MCF 10A (cell line): ENCODE results near the gene UTS2B. TPM values are rescaled to one million over a fixed set of nuclear protein-coding genes. Genes with fewer than 3 reads are reported as not detected.

Experiments
- BruUV-seq: library from RNA; stranded (reverse); fragments of 400-500 nt; replicated peaks from 2 replicates; lab custom pipeline; 2021; lab: Mats Ljungman, UMichigan
- CTCF ChIA-PET: fragments of 300-600 bp; sonication (Branson Sonifier 250); formaldehyde crosslinking; extraction: SDS; loops from one replicate; lab custom pipeline; 2021; ENCODE audit warnings: antibody characterized with exemption, inconsistent platforms; lab: Yijun Ruan, JAX
- POLR2A ChIA-PET: fragments of 300-600, 350-650 bp; sonication (Branson Sonifier 250); formaldehyde crosslinking; extraction: SDS; loops from one replicate; lab custom pipeline; 2020; ENCODE audit warnings: antibody characterized with exemption, inconsistent platforms; lab: Yijun Ruan, JAX
- DNase-seq: peaks from one replicate; pipeline ENCODE4 v3.0.0-alpha.2; 2018; ENCODE audit not compliant: unreplicated experiment
- H3K27ac Mint-ChIP-seq: one replicate; pipeline ENCODE4 v1.8.0; 2022; ENCODE audit warnings: mild to moderate bottlenecking, low read depth, mixed read lengths; ENCODE audit not compliant: unreplicated experiment
- H3K27me3 Mint-ChIP-seq: one replicate; pipeline ENCODE4 v1.8.0; 2022; ENCODE audit warnings: mixed read lengths; ENCODE audit not compliant: insufficient read depth, unreplicated experiment
- H3K36me3 Mint-ChIP-seq: one replicate; pipeline ENCODE4 v1.8.0; 2022; ENCODE audit warnings: mild to moderate bottlenecking, moderate library complexity, mixed read lengths; ENCODE audit not compliant: insufficient read depth, unreplicated experiment
- H3K4me1 Mint-ChIP-seq: one replicate; pipeline ENCODE4 v1.8.0; 2022; ENCODE audit warnings: mixed read lengths; ENCODE audit not compliant: insufficient read depth, unreplicated experiment
- H3K4me3 Mint-ChIP-seq: one replicate; pipeline ENCODE4 v1.8.0; 2022; ENCODE audit warnings: mild to moderate bottlenecking, moderate library complexity, mixed read lengths; ENCODE audit not compliant: unreplicated experiment
- H3K9me3 Mint-ChIP-seq: one replicate; pipeline ENCODE4 v1.8.0; 2022; ENCODE audit warnings: mixed read lengths; ENCODE audit not compliant: unreplicated experiment
- CTCF ChIP-seq: fragments of 200-600 bp; IDR thresholded peaks from one replicate; pipeline ENCODE4 v1.8.0; 2022; ENCODE audit warnings: antibody characterized with exemption, mild to moderate bottlenecking; ENCODE audit not compliant: unreplicated experiment
- intact Hi-C: fragments of 100-400 bp; cut with micrococcal nuclease; formaldehyde crosslinking; loops from 2 replicates; pipeline ENCODE4 v1.14.1; 2022
- total RNA-seq: library from RNA; stranded (reverse); gene quantifications from 2 replicates; pipeline ENCODE4 v1.2.3, GENCODE V29; 2022

The UTS2B gene
- total RNA-seq, 1 experiment from 2014 or later = 0.26 TPM

DNA sequence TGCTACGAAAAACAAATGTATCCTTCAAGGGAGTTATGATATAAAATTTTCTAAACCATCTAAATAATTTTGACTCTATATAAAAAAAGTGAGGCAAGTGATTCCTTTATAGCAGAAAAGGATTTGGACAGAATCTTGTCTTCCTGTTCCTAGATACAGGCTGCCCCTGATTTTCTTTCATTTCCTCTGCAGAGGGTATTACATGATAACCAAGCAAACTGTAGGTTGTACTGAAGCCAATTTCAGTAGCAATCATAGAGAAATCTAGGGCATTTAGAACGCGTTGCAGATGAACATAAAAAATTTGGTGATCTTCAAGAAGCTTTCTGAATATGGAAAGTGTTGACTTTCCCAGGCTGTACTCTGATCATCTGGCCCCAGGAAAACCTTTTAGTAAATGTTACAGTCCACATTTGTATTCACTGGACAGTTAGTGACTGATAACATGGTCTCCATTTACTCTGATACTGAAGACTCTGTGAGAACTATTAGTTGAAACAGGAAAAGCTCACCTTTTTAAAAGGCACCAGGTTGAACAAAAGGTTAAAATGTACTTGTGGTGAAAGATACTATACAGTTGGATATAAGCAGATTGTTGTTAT is 9.1 kb upstream of the UTS2B start:
- Mint-ChIP-seq H3K27me3 (no peaks in the 10 kb centered on the region), H3K36me3 (no peaks in the 10 kb centered on the region), H3K4me1 (peaks cover 36% of the 10 kb centered on the region), H3K27ac (peak overlapping the region; percentile 92), H3K4me3 (no peak overlapping the region), H3K9me3 (no peaks in the 10 kb centered on the region)
- intact Hi-C loops = no loop called here
- BruUV-seq = no TSS peak
- DNase-seq = no peak
- CTCF ChIA-PET = interaction anchor here (0.6 to 1.5 kb wide), 3 partner anchors 9 to 135 kb away, joined by 3 to 5 read pairs (median 3); no protein-coding TSS in a partner anchor
- no peak for TF ChIP-seq CTCF
- POLR2A ChIA-PET = interaction anchor here (2.0 to 6.4 kb wide), 3 partner anchors 9 to 19 kb away, joined by 6 to 40 read pairs (median 11); partner anchors contain the start of genes CCDC50 and UTS2B

GRCh38 chr3:191338177-191338488 is 7.8 kb upstream of the UTS2B start:
- no peak for DNase-seq
- peak overlapping the region; percentile 92 for H3K27ac Mint-ChIP-seq
- no peak overlapping the region for H3K4me3 Mint-ChIP-seq
- intact Hi-C loops = no loop called here
- no peak for TF ChIP-seq CTCF
- ChIA-PET POLR2A (interaction anchor here (0.6 to 6.4 kb wide), 9 partner anchors 8 to 48 kb away, joined by 3 to 40 read pairs (median 4); partner anchors contain the start of genes CCDC50 and UTS2B), CTCF (interaction anchor here (0.6 to 1.5 kb wide), 7 partner anchors 20 to 1106 kb away, joined by 3 to 5 read pairs (median 3); no protein-coding TSS in a partner anchor)
- H3K9me3 Mint-ChIP-seq = no peaks in the 10 kb centered on the region
- no peaks in the 10 kb centered on the region for H3K27me3 Mint-ChIP-seq
- BruUV-seq = no TSS peak
- peaks cover 35% of the 10 kb centered on the region for H3K4me1 Mint-ChIP-seq
- H3K36me3 Mint-ChIP-seq = no peaks in the 10 kb centered on the region

GRCh38 chr3:191336833-191337232 is 6.5 kb upstream of the UTS2B start:
- CTCF ChIA-PET = interaction anchor here (0.6 to 1.3 kb wide), 3 partner anchors 20 to 979 kb away, joined by 3 to 4 read pairs (median 3); no protein-coding TSS in a partner anchor
- DNase-seq = no peak
- TF ChIP-seq CTCF = no peak
- H3K27ac Mint-ChIP-seq = peak overlapping the region; percentile 92
- no peaks in the 10 kb centered on the region for H3K36me3 Mint-ChIP-seq
- intact Hi-C loops = no loop called here
- peaks cover 32% of the 10 kb centered on the region for H3K4me1 Mint-ChIP-seq
- H3K4me3 Mint-ChIP-seq = no peak overlapping the region
- POLR2A ChIA-PET = interaction anchor here (0.6 to 6.4 kb wide), 9 partner anchors 6 to 40 kb away, joined by 3 to 40 read pairs (median 4); partner anchors contain the start of genes CCDC50 and UTS2B
- no peaks in the 10 kb centered on the region for H3K9me3 Mint-ChIP-seq
- no peaks in the 10 kb centered on the region for H3K27me3 Mint-ChIP-seq
- no TSS peak for BruUV-seq

- CTCF ChIA-PET = interaction anchor here (0.6 kb wide), 1 partner anchor 108 kb away, joined by 3 read pairs; no protein-coding TSS in a partner anchor
- DNase-seq = no peak
- Mint-ChIP-seq H3K27me3 (no peaks in the 10 kb centered on the region), H3K9me3 (no peaks in the 10 kb centered on the region), H3K4me1 (peaks cover 44% of the 10 kb centered on the region), H3K4me3 (no peak overlapping the region), H3K27ac (peak overlapping the region; percentile 47), H3K36me3 (no peaks in the 10 kb centered on the region)
- no TSS peak for BruUV-seq
- intact Hi-C loops = loop anchor here (5.0 kb wide), 1 partner anchor 43 kb away; no protein-coding TSS in a partner anchor
- TF ChIP-seq CTCF = no peak
- POLR2A ChIA-PET = interaction anchor here (2.5 kb wide), 1 partner anchor 21 kb away, joined by 9 read pairs; no protein-coding TSS in a partner anchor
Measured at GRCh38 chr3:191334346-191334893, 4.1 kb upstream of the UTS2B start.
